SU-DHL-6 (cell line): ENCODE measurements around the gene RETREG2.

ENCODE experiments used
- H2AFZ ChIP-seq: fragments of 200-600 bp; sonication (generic); 2 replicates; pipeline ENCODE4 v1.6.1; 2014; ENCODE audit warnings: low read depth, mild to moderate bottlenecking, moderate library complexity, mixed read lengths, antibody characterized with exemption, low read length; ENCODE audit not compliant: severe bottlenecking
- H3F3A ChIP-seq: fragments of 200-600 bp; shearing (Covaris generic); 2 replicates; pipeline ENCODE4 v1.6.0; 2016; ENCODE audit warnings: antibody characterized with exemption, mild to moderate bottlenecking; ENCODE audit not compliant: insufficient read depth
- H3K27ac ChIP-seq: fragments of 200-600 bp; sonication (generic); 2 replicates; pipeline ENCODE4 v1.5.1; 2016; ENCODE audit warnings: low read depth, mild to moderate bottlenecking, low read length, moderate library complexity, mixed read lengths
- H3K27me3 ChIP-seq: fragments of 200-600 bp; sonication (generic), shearing (Covaris generic); 2 replicates; pipeline ENCODE4 v1.6.0; 2014; ENCODE audit warnings: mild to moderate bottlenecking, low read length
- H3K36me3 ChIP-seq: fragments of 200-600 bp; sonication (generic); 2 replicates; pipeline ENCODE4 v1.6.1; 2014; ENCODE audit warnings: mild to moderate bottlenecking, low read length, mixed read lengths
- H3K4me2 ChIP-seq: fragments of 300-600, 200-600 bp; shearing (Covaris generic), sonication (generic); 2 replicates; pipeline ENCODE4 v1.6.0; 2014; ENCODE audit warnings: low read length, low read depth, mild to moderate bottlenecking; ENCODE audit not compliant: poor library complexity, severe bottlenecking
- H3K4me3 ChIP-seq: fragments of 200-600 bp; sonication (generic); 2 replicates; pipeline ENCODE4 v1.5.1; 2014; ENCODE audit warnings: antibody characterized with exemption, low read length, mild to moderate bottlenecking, mixed read lengths; ENCODE audit not compliant: insufficient read depth, poor library complexity, severe bottlenecking
- H3K79me2 ChIP-seq: fragments of 200-600 bp; sonication (generic); 2 replicates; pipeline ENCODE4 v1.6.1; 2014; ENCODE audit warnings: mild to moderate bottlenecking, low read length, moderate library complexity; ENCODE audit not compliant: insufficient read depth
- H3K9ac ChIP-seq: fragments of 200-600 bp; sonication (generic); 2 replicates; pipeline ENCODE4 v1.7.0; 2014; ENCODE audit warnings: mild to moderate bottlenecking, low read length
- H3K9me2 ChIP-seq: fragments of 200-600 bp; sonication (generic); replicated peaks from 2 replicates; pipeline ENCODE4 v1.6.1; 2014; ENCODE audit warnings: low read length; ENCODE audit not compliant: insufficient read depth
- H3K9me3 ChIP-seq: fragments of 200-600 bp; sonication (generic); 2 replicates; pipeline ENCODE4 v1.6.1; 2014; ENCODE audit warnings: low read length, mixed read lengths; ENCODE audit not compliant: insufficient read depth
- H4K20me1 ChIP-seq: fragments of 200-600 bp; sonication (generic); 2 replicates; pipeline ENCODE4 v1.6.1; 2014; ENCODE audit warnings: low read depth, mild to moderate bottlenecking, antibody characterized with exemption, low read length, moderate library complexity, mixed read lengths
- CTCF ChIP-seq: fragments of 200-600 bp; sonication (generic); IDR thresholded peaks from one replicate; pipeline ENCODE4 v1.5.1; 2017; ENCODE audit warnings: antibody characterized with exemption, mild to moderate bottlenecking, low read length, moderate library complexity; ENCODE audit not compliant: insufficient read depth, poor library complexity, severe bottlenecking
- EZH2phosphoT487 ChIP-seq: fragments of 200-600 bp; sonication (generic), shearing (Covaris generic); conservative IDR thresholded peaks from 2 replicates; pipeline ENCODE4 v1.6.1; 2018; ENCODE audit warnings: mild to moderate bottlenecking, antibody characterized with exemption, low read length, moderate library complexity, mixed read lengths

The RETREG2 gene

GRCh38 chr2:219207134-219207883 is 29.2 kb downstream of the RETREG2 start:
- TF ChIP-seq EZH2phosphoT487 = no peak
- TF ChIP-seq CTCF = no peak
- Histone ChIP-seq H2AFZ (peak overlapping the region; percentile 36), H3K9me2 (no peaks in the 10 kb centered on the region), H3K79me2 (no peaks in the 10 kb centered on the region), H3K9ac (peak overlapping the region; percentile 68), H3K4me2 (peak overlapping the region; percentile 79), H3K9me3 (no peaks in the 10 kb centered on the region), H3K36me3 (no peaks in the 10 kb centered on the region), H3K4me3 (peak overlapping the region; percentile 60), H4K20me1 (no peaks in the 10 kb centered on the region), H3K27me3 (no peaks in the 10 kb centered on the region), H3F3A (no peaks in the 10 kb centered on the region), H3K27ac (peak overlapping the region; percentile 73)

- Histone ChIP-seq H3K27ac (no peak overlapping the region), H3K9ac (peak overlapping the region; percentile 68; the same call in 1 of the 2 replicates), H3K36me3 (no peaks in the 10 kb centered on the region), H3K9me3 (no peaks in the 10 kb centered on the region), H3K4me2 (no peak overlapping the region), H3F3A (no peaks in the 10 kb centered on the region), H3K4me3 (no peak overlapping the region), H2AFZ (no peak overlapping the region), H3K27me3 (no peaks in the 10 kb centered on the region), H3K79me2 (no peaks in the 10 kb centered on the region), H3K9me2 (no peaks in the 10 kb centered on the region), H4K20me1 (no peaks in the 10 kb centered on the region)
- TF ChIP-seq EZH2phosphoT487 (no peak), CTCF (no peak)
Measured at GRCh38 chr2:219207884-219208740, 30.0 kb downstream of the RETREG2 start.

GRCh38 chr2:219209236-219210195 is 31.4 kb downstream of the RETREG2 start:
- no peak overlapping the region for H3K27ac ChIP-seq
- H3K36me3 ChIP-seq = no peaks in the 10 kb centered on the region
- TF ChIP-seq CTCF (no peak), EZH2phosphoT487 (no peak)

More at GRCh38 chr2:219209236-219210195, 31.4 kb downstream of the RETREG2 start:
- no peaks in the 10 kb centered on the region for H3F3A ChIP-seq
- no peak overlapping the region for H3K4me3 ChIP-seq
- H3K4me2 ChIP-seq = no peak overlapping the region
- no peaks in the 10 kb centered on the region for H3K27me3 ChIP-seq
- no peaks in the 10 kb centered on the region for H3K9me2 ChIP-seq
- no peak overlapping the region for H2AFZ ChIP-seq
- no peaks in the 10 kb centered on the region for H4K20me1 ChIP-seq
- H3K9me3 ChIP-seq = no peaks in the 10 kb centered on the region
- H3K9ac ChIP-seq = no peak overlapping the region
- no peaks in the 10 kb centered on the region for H3K79me2 ChIP-seq
